ENCODE measurements around the gene CEACAM19. TPM values are rescaled to one million over a fixed set of nuclear protein-coding genes. Genes with fewer than 3 reads are reported as not detected.

Gene CEACAM19
- total and polyA plus RNA-seq, 2 of the 13 experiments (the other 11 are each of a cell fraction or from before 2014, with no cell fraction given): 1.3 to 4.0 TPM

DNA sequence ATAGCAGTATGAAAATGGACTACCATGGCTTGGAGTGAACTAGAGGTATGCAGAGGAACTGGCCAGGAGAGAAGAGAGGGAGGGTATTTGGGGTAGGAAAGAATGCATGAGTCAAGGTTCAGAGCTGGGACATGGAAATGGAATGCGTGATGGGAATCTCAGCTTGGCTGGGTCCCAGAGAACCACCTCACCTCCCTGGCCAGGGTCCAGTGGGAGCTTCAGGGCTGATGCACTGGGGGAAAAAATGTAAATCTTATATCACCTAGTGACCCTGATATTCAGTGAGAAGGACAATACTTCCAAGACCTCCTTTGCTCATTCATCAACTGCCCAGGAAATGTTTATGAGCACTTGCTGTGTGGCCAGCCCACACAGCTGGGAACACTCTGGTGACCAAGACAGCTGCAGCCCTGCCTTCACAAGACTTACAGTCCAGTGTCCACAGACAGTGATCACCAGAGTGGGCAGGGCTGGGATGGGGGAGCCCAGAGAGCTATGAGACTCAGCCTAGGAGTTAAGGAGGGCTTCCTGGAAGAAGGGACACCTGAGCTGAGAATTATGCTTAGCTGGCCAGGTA is 45.1 kb upstream of the CEACAM19 start (continued):
- no peak for TF ChIP-seq KLF9 (CRISPR knock-in tag; IDR thresholded peaks at IDR 0.05; ENCODE audit: low read depth)
- no peak for TF ChIP-seq TEAD2 (CRISPR knock-in tag; IDR thresholded peaks at IDR 0.05)
- TF ChIP-seq SP5 (CRISPR knock-in tag; IDR thresholded peaks at IDR 0.05; ENCODE audit: borderline replicate concordance, low read depth): no peak; the same call in 1 of the 2 replicates
- 0 out of 2 replicates have a peak, but pooled peaks have one; percentile 18 for TF ChIP-seq BCL6 (CRISPR knock-in tag; IDR thresholded peaks at IDR 0.05)
- no peak for TF ChIP-seq IKZF4 (CRISPR knock-in tag; IDR thresholded peaks at IDR 0.05; ENCODE audit: borderline replicate concordance, low read depth, not compliant biosample characterization)
- TF ChIP-seq KAT7 (CRISPR knock-in tag; IDR thresholded peaks at IDR 0.05; ENCODE audit: borderline replicate concordance): no peak
- TF ChIP-seq RXRA (CRISPR knock-in tag; IDR thresholded peaks at IDR 0.05): peak; percentile 28; the same call in 1 of the 2 replicates
- TF ChIP-seq ZNF431 (CRISPR knock-in tag; IDR thresholded peaks at IDR 0.05; ENCODE audit: borderline replicate concordance, low read depth): no peak
- TF ChIP-seq PRPF4 (IDR thresholded peaks at IDR 0.05; ENCODE audit: low read depth, low read length, poor library complexity, severe bottlenecking): no peak
- no peak for TF ChIP-seq ATF6 (CRISPR knock-in tag; conservative IDR thresholded peaks at IDR 0.05)
- TF ChIP-seq HIVEP1 (CRISPR knock-in tag; IDR thresholded peaks at IDR 0.05): no peak
- no peak for TF ChIP-seq XBP1 (CRISPR knock-in tag; IDR thresholded peaks at IDR 0.05)
- TF ChIP-seq RARA (CRISPR knock-in tag; IDR thresholded peaks at IDR 0.05): peak; percentile 74
- no peak for TF ChIP-seq ZNF160 (CRISPR knock-in tag; IDR thresholded peaks at IDR 0.05)
- TF ChIP-seq ZSCAN21 (CRISPR knock-in tag; IDR thresholded peaks at IDR 0.05; ENCODE audit: borderline replicate concordance): no peak
- no peak for TF ChIP-seq CAMTA2 (CRISPR knock-in tag; IDR thresholded peaks at IDR 0.05; ENCODE audit: borderline replicate concordance)
- no peak for TF ChIP-seq NFATC3 (CRISPR knock-in tag; IDR thresholded peaks at IDR 0.05)
- no peak for TF ChIP-seq SRY (CRISPR knock-in tag; IDR thresholded peaks at IDR 0.05)
- no peak for TF ChIP-seq TCF7 (IDR thresholded peaks at IDR 0.05; ENCODE audit: low read depth)
- no peak for TF ChIP-seq ZNF547 (CRISPR knock-in tag; IDR thresholded peaks at IDR 0.05)
- no peak for TF ChIP-seq SRF (IDR thresholded peaks at IDR 0.05; ENCODE audit: low read depth, low read length)
- TF ChIP-seq MNT (IDR thresholded peaks at IDR 0.05): no peak
- no peak for TF ChIP-seq SCMH1 (CRISPR knock-in tag; IDR thresholded peaks at IDR 0.05; ENCODE audit: borderline replicate concordance)
- no peak for TF ChIP-seq NFRKB (IDR thresholded peaks at IDR 0.05)
- TF ChIP-seq JUNB (CRISPR knock-in tag; IDR thresholded peaks at IDR 0.05; ENCODE audit: borderline replicate concordance): 0 out of 2 replicates have a peak, but pooled peaks have one; percentile 29
- no peak for TF ChIP-seq SP2 (CRISPR knock-in tag; IDR thresholded peaks at IDR 0.05)
